Stimulated activated CD8-positive, alpha-beta memory T cell treated with anti-CD3 and anti-CD28 coated beads, Interleukin-15, amount 100 ng/mL, for 24 hours (primary cell): ENCODE results near the gene LGI4.

Experiments used
- DNase-seq: peaks from one replicate; pipeline ENCODE4 v3.0.0-alpha.2; 2020; ENCODE audit warnings: low read depth

The LGI4 gene

GRCh38 chr19:35085947-35086346 lies 48.9 kb downstream of the LGI4 start:
- no peak for DNase-seq

- no peak for DNase-seq
Measured at GRCh38 chr19:35084509-35084762, 50.4 kb downstream of the LGI4 start.

GRCh38 chr19:35083691-35084508 lies 51.0 kb downstream of the LGI4 start:
- no peak for DNase-seq

- no peak for DNase-seq
Measured at GRCh38 chr19:35081201-35081600, 53.7 kb downstream of the LGI4 start.

- DNase-seq: no peak
Measured at GRCh38 chr19:35080613-35081170, 54.2 kb downstream of the LGI4 start.

- no peak for DNase-seq
Measured at GRCh38 chr19:35079826-35080225, 55.0 kb downstream of the LGI4 start.

- no peak for DNase-seq
Measured at GRCh38 chr19:35077411-35078223, 57.2 kb downstream of the LGI4 start.

- DNase-seq: no peak
Measured at GRCh38 chr19:35076657-35077056, 58.2 kb downstream of the LGI4 start.

- DNase-seq: no peak
Measured at GRCh38 chr19:35076026-35076370, 58.9 kb downstream of the LGI4 start.

- no peak for DNase-seq
Measured at GRCh38 chr19:35075202-35076025, 59.4 kb downstream of the LGI4 start.
